GM19463 (cell line): ENCODE data around the gene ERMAP.
"Not testable (repeated sequence)": the region's sequence is repeated elsewhere in the genome, so short reads cannot be mapped to it uniquely, and the experiment has no call there.

ENCODE experiments used
- ATAC-seq: cut with Tn5 transposase; IDR thresholded peaks from one replicate; pipeline ENCODE4 v1.9.1; 2021; ENCODE audit warnings: mild to moderate bottlenecking, moderate library complexity; ENCODE audit not compliant: unreplicated experiment

ERMAP gene

DNA sequence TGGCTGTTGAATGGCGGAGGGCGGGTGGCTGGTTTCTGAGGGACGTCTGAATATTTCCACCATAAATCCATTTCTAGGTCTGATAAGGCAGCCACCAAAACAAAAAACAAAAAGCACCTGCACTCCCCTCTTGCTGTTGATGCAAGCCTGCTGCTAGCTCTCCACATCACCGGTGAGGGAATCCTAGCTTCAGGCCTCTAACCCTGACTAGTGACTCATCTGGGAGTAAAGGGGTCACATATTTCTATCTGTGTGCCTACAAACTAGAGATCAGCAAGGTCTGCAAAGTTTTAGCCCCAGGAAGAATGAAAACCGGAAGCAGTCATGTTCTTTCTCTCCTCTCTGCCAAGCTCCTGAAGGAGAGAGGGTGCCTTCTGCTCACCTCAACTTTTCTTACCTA, 10.3 kb upstream of the ERMAP start:
- ATAC-seq = no peak

DNA sequence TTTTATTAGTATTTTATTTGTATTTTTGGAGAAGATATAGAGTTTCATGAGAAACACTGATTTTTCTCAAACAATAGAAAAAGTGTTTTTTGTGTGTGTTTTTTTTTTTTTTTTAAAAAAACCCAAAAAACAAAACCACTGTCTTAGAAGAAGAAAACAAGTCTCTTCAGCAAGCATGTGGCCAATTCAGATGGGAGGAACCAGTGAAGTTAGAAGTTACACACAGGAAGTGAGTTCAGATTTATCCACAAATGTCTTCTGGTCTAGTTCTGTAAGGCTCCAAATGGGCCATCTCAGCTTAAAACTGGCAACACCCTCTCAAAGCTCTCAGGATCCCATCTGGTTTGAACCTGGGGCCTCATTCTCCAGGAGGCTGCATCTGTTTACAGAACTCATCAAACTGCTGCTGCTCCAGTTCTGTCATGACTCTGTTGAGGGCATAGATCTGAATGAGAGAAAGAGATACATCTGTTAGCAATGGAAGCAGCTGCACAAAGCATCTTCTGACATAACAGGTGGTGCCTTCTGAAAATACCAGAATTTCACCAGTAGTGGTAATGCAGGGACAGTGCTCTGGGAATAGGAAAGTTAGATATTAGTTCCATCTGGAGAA, 9.8 kb upstream of the ERMAP start:
- no peak for ATAC-seq

DNA sequence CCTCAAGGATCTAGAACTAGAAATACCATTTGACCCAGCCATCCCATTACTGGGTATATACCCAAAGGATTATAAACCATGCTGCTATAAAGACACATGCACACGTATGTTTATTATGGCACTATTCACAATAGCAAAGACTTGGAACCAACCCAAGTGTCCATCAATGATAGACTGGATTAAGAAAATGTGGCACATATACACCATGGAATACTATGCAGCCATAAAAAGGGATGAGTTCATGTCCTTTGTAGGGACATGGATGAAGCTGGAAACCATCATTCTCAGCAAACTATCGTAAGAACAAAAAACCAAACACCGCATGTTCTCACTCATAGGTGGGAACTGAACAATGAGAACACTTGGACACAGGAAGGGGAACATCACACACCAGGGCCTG, 2.1 kb upstream of the ERMAP start:
- not testable (repeated sequence) for ATAC-seq

DNA sequence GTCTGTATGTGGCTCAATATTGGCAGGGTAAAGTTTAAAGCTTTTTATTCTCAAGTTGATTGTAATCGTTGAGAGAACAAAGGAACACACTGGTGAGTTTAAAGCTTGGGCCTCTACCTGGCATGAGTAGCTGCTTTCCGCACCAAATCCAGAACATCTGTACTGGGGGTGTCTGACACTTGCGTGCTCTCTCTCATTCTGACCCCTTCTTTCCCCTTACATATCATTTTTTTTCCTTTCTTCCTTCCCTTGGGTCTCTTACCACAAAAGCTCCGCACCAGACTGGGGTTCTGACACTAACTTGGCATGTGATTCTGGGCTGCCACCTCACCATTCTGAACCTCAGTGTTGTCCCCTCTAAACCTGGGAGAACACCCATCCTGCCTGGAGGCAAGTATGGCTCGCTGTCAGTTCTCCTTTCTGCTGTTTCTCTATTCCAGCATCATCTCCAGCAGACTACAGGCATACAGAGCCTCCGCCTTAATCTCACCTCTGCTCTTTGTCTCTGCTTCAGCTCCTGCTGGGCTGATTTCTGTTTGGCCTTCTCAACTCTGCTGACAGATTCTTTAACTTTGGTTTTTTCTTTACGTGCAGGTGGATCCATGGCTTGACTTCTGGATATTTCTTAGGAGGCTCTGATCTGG, 859 bp upstream of the ERMAP start:
- no peak for ATAC-seq

DNA sequence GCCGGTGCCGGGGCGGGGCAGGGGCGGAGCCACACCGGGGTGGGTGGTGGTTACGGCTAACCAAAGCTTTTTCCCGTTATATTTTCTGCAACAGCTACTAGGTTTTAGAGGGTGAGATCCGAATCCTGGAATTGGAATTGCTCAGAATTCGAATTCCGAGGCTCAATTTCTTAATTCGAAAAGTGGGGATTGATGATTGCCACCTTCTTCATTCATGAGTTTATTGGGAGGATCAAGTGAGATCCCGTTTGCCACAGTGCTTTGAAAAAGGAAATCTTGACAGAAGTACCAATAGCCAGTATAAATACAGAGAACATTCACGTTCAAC, 482 bp downstream of the ERMAP start:
- no peak for ATAC-seq

DNA sequence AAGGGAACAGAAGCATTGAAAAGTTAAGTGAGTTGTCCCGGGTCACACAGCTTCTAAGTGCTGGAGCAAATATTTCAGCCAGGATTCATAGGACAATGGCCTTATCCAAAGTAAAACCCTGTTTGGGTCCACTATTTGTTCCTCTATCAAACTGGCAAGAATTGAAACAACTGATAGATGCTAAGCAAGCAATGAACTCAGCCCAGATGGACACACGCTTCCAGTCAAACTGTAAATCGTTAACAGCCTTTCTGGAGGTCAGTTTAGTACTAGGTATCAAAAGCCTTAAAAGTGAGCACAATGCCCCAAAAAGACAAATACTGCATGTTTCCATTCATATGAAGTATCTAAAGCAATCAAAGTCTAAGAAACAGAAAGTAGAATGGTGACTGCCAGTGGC, 1.1 kb downstream of the ERMAP start:
- no peak for ATAC-seq

DNA sequence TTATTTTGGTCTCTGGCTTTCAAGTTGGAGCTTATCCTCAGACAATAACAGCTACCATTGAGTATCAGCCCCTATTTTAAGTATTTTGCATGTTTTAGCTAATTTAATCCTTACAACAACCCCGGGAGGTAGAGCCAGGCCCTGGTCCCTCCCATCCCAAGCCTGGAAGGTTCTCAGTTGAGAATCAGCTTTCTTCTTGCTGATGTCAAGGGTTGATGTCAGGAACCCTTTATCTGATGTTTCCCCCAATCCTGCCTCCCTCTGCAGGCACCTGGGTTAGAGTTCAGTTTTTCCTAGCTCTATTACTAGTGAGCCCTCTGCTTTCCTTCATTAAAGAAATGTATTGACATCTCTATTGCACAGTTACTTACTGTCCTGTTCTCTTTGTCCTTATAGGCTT, 3.9 kb downstream of the ERMAP start:
- no peak for ATAC-seq

DNA sequence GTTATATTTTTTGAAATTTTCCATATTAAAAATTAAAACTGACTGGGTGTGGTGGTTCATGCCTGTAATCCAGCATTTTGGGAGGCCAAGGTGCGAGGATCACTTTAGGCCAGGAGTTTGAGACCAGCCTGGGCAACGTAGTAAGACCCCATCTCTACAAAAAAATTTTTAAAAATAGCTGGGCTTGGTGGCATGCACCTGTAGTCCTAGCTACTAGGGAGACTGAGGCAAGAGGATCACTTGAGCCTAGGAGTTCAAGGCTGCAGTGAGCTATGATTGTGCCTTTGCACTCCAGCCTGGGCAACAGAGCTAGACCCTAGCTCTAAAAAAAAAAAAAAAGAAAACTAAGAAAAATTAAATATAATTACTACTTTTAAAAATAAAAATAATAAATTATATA, 4.8 kb downstream of the ERMAP start:
- ATAC-seq = no peak

DNA sequence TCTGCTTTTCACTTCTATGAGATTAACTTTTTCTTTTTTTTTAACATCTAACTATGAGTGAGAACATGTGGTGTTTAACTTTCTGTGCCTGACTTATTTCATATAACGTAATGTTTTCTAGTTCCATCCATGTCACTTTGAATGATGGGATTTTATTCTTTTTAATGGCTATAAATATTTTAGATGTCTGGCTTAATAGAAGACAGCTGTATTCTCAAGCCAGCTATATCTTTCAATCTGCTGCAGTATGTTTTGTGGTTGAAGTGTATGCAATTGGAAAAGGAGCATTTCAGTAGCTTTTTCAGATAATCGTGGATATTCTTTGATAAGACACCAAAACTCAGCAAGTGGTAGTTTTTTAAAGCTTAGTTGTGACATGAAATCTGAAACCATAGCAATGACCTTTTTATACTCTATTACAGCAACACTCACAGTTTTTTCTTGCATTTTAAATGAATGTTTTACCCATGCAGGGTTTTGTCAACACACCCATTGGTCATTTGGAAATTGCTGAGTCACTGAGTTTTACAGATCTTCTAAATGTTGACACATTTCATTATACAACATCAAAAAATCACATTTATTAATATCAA, 6.0 kb downstream of the ERMAP start:
- ATAC-seq = no peak

DNA sequence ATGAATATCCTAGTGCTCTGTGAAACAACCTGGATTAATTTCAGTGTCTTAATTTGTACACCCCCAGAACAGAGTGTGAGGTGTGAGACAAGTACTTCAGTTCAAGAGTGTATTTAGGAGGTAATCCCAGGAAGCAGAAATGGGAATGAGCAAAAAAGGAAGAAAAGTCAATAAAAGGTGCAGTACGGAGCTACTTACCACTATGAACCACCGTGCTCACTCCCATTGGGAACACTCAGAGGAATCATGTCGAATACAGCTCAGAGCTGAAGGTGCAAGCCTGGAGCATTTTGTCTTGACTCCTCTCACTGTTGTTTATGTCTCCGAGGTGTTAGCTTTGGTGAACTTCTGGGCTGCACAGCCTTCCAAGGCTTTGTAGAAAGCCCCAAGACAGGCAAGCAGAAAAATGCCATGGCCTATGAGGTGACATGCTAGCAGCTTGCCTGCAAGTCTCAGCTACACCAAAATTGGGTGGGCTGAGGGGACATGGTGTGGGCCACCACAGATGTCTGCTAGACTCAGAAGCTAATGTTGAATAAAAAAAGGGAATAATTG, 7.6 kb downstream of the ERMAP start:
- ATAC-seq = no peak

DNA sequence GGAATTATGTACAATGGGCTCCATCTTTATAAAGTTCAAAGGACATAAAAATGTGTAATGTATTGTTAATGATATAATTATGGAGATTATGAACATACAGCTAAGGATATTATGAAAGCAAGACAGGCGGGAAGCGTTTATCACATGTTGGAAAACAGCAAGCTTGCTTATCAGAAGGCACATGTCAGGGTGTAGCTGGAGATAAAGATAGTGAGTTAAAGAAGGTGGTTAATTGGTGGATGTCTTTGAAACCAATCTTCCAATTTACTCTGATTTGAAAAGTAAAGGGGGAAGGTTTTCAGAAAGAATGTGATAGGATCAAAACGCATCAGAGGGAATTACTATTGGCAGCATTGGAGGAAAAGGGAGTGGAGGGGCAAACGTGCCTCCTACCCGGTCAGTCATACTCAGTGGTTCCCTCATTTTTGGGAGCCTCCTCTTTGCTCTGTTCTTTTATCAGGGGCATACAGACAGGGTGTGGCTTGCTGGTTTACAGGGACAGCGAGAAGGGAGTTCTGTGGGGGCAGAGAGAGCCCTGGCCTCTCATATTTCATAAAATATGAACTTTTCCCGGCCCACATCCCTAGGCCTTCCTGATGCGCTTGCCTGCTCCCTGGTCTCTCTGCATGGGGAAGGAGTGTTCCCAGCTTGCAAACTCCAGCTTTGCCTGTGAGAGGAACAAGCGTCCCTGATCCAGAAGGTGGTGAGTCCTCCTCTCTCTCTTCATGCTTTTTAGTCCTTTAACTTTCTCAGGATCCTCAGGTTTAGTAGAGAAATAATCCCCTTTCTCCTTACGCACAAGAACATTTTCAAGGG, 8.3 kb downstream of the ERMAP start:
- ATAC-seq = no peak

DNA sequence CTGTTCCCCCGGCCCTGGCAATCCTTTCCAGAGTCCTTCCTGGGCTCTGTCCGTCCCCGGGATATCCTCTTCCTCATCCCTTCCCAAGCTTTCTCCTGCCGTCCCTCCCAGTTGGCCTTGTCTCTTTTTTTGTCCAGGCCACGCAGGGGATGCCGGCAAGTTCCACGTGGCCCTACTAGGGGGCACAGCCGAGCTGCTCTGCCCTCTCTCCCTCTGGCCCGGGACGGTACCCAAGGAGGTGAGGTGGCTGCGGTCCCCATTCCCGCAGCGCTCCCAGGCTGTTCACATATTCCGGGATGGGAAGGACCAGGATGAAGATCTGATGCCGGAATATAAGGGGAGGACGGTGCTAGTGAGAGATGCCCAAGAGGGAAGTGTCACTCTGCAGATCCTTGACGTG, 13.7 kb downstream of the ERMAP start:
- no peak for ATAC-seq

DNA sequence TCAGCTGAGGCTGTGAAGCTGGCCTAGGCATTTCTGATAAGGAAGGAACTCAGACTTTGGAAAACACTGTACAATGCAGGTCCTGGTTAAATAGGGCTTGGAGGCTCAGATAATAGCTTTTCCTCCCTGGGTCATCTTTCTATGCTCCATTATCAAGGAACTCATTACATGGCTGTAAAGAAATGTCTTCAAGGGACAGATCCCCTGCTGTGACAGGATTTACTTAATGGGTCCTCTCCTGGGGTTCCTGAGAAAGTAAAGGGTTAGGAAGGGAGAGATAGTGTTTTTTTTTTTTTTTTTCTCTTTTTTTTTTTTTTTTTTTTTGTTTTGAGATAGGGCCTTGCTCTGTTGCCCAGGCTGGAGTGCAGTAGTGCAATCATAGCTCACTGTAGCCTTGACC, 14.4 kb downstream of the ERMAP start:
- no peak for ATAC-seq

DNA sequence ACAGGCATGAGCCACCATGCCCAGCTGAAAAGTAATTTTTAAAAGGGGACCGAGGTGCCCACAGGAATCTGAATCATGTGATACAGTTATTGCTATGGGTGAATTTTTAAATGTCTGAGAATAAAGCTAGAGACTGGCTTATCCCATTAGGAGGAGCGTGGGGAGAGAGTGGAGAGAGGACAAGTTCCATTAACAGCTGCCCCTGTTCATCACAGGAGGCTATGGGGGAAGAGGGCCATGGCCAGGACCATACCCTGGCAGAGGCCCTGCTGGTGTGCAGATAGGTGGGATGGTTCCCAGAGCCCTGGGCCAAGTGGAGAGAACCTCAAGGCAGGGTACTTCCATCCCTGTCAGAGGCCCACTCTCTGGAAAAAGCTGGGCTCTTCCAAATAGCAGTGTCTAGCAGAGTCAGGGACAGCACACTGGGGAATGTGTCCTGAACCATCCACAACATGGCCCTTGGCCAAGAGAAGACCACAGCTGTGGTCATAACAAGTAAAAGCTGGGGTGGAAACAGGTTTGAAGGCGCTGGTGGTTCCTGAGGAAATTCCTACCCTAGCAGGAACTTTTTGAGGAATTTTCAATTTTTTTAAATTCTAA, 15.8 kb downstream of the ERMAP start:
- ATAC-seq = no peak

DNA sequence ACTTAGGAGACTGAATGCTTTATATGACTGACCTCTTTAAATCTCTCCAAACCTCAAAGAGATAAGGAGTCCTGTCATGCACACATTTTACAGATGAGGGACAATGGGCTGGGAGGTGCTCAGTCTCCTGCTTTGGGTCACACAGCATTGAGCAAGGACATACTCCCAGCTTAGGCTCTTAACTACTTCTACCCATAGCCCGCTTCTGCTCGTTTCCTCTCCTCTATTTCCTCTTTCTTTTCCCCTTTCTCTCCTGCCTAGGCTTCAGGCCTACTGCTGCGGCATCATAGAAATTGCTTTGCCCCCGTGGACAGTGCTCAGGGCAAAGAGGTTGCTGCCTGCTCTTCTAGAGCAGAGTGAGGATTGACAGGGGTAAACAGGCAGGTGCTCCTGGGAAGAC, 17.1 kb downstream of the ERMAP start:
- no peak for ATAC-seq

DNA sequence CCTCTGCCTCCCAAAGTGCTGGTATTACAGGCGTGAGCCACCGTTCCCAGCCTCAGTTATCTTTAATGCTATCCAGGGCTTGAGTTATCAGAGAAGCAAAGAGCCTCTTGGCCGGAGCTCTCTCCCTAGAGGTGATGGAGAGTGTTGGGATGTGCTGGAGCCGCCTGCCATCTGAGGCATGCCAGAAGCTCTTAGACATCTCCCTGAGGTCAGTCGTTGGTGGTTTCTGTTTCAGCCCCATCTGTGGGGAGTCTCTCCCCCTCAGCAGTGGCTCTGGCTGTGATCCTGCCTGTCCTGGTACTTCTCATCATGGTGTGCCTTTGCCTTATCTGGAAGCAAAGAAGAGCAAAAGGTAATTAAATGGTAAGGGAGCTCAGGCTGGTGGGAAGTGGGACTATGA, 17.9 kb downstream of the ERMAP start:
- ATAC-seq = no peak

DNA sequence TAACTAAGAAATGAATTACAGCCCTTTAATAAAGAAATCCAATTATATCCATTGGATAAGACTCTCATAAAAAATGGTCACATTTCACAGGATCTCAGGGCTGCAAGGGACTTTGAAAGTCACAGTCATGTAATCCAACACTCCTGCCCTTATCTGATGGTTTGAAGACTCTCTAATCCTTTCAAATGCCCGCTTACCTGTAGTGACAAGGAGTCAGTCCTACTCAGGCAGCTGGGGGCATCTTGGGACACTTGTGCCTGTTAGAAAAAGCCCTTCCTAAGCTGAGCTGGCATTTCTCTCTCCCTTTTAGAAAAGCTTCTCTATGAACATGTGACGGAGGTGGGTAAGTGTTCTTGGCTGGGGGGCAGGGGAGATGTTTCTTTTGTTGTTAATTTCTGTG, 18.5 kb downstream of the ERMAP start:
- no peak for ATAC-seq

DNA sequence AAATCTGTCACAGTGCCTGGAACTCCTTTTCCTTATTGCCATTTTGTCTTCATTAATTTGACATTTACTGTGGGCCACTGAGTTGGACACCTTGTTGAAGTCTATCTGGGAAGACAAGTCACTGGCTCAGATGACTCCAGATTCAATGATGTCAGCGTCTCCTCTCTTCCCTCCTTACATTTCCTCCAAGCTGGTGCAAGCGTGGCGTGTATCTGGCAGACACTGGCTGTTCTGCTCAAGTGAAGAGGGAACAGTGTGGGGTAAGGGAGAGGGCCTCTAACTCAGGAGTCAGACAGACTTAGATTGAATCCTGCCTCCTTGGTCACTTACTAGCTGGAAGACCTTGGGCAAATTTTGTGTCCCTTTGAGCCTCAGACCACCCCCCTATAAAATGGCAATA, 20.8 kb downstream of the ERMAP start:
- ATAC-seq = no peak

DNA sequence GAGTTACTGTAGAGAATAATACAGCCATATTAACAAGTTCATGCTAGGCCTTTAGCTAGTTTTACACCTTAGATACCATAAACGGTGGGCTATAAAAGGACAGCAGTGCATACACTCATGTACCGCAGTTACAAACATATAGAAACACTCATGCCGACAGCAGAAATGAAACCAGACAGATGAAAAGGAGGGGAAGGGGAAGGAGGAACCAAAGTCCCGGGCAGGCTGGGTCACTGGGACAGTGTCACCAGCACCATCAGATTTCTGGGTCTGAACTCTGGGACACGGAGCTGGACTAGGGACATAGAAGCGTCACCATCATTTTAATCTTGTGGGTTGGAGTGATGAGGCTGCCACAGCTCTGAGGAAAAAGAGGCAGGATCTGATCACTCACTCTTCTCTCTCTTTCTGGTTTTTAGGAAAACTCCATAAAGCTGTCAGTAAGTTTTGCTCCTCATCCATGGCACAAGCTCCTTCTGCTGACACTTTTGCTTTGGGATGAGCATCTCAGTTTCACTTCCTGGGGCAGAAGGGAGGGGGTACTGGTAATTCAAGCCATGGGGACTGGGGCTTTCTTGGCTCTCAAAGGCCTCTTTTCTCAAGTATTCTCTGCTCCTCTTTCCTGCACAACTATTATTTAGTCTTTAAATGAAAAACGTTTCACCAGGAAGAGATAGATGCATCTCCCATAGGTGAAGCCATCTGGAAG, 21.7 kb downstream of the ERMAP start:
- no peak for ATAC-seq

DNA sequence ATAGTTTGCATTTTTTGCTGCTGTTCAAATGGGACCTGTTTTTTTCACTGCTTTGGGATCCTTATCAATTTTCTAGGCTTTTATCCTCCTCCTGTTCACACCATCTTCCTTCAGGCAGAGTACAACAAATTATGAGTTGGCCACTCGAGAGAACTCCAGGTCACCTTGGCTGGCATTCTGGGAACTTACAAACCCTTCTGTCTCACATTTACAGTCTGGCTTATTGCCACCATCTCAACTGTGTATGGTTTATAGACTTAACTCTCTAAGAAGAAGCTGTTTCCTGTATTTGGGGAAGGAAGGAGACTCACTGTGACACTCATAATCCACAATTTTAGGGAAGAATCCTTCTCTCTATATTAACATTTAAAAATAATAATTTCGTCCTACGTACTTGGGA, 24.1 kb downstream of the ERMAP start:
- ATAC-seq = no peak
